Kidney epithelial cell (primary cell): ENCODE data around the gene ENGASE. TPM values are rescaled to one million over a fixed set of nuclear protein-coding genes. Genes with fewer than 3 reads are reported as not detected.

ENCODE experiments used
- DNase-seq: peaks from one replicate; pipeline ENCODE4 v3.0.0-alpha.2; 2010; ENCODE audit warnings: low read depth
- H3K27me3 ChIP-seq: 2 replicates; pipeline ENCODE4 v1.6.0; 2011; ENCODE audit warnings: low read length; ENCODE audit not compliant: control insufficient read depth, insufficient read depth
- H3K36me3 ChIP-seq: 2 replicates; pipeline ENCODE4 v1.5.1; 2011; ENCODE audit warnings: low read length; ENCODE audit not compliant: control insufficient read depth, insufficient read depth
- H3K4me3 ChIP-seq: 2 replicates; pipeline ENCODE4 v1.5.1; 2011; ENCODE audit warnings: low read depth, mild to moderate bottlenecking, control low read depth, low read length
- CTCF ChIP-seq: IDR thresholded peaks from 2 replicates; pipeline ENCODE4 v1.5.1; 2011; ENCODE audit warnings: mild to moderate bottlenecking, moderate library complexity, low read length, control low read depth, inconsistent platforms; ENCODE audit not compliant: insufficient read depth, poor library complexity, severe bottlenecking
- total RNA-seq: library from RNA; depleted of rRNA; stranded (reverse); fragments of >200 nt; gene quantifications from 2 replicates; pipeline ENCODE4 v1.2.3, GENCODE V29; 2015

ENGASE gene
- total RNA-seq, 1 donor from 2014 or later = 9.0 TPM

- no peak overlapping the region for H3K4me3 ChIP-seq
- no peaks in the 10 kb centered on the region for H3K27me3 ChIP-seq
- TF ChIP-seq CTCF = no peak
- no peaks in the 10 kb centered on the region for H3K36me3 ChIP-seq
- DNase-seq = no peak
Observed at GRCh38 chr17:79055197-79055596, 19.4 kb upstream of the ENGASE start.

- no peak for TF ChIP-seq CTCF
- H3K36me3 ChIP-seq = no peaks in the 10 kb centered on the region
- DNase-seq = no peak
- no peak overlapping the region for H3K4me3 ChIP-seq
- no peaks in the 10 kb centered on the region for H3K27me3 ChIP-seq
Observed at GRCh38 chr17:79057737-79058385, 16.8 kb upstream of the ENGASE start.

GRCh38 chr17:79062691-79063090 is 11.9 kb upstream of the ENGASE start:
- Histone ChIP-seq H3K36me3 (no peaks in the 10 kb centered on the region), H3K4me3 (no peak overlapping the region), H3K27me3 (no peaks in the 10 kb centered on the region)
- TF ChIP-seq CTCF = no peak
- DNase-seq = no peak

GRCh38 chr17:79064026-79064425 is 10.6 kb upstream of the ENGASE start:
- H3K27me3 ChIP-seq = peaks cover 2% of the 10 kb centered on the region
- DNase-seq = no peak
- H3K36me3 ChIP-seq = no peaks in the 10 kb centered on the region
- no peak overlapping the region for H3K4me3 ChIP-seq
- no peak for TF ChIP-seq CTCF

- Histone ChIP-seq H3K27me3 (peaks cover 2% of the 10 kb centered on the region), H3K36me3 (no peaks in the 10 kb centered on the region), H3K4me3 (no peak overlapping the region)
- DNase-seq = no peak
- TF ChIP-seq CTCF = peak; percentile 41
Observed at GRCh38 chr17:79065105-79065670, 9.4 kb upstream of the ENGASE start.

- DNase-seq = no peak
- H3K4me3 ChIP-seq = no peak overlapping the region
- TF ChIP-seq CTCF = no peak
- peaks cover 2% of the 10 kb centered on the region for H3K27me3 ChIP-seq
- H3K36me3 ChIP-seq = no peaks in the 10 kb centered on the region
Observed at GRCh38 chr17:79066963-79067362, 7.7 kb upstream of the ENGASE start.
